HG03521 (cell line): ENCODE data around the gene ITGAE.
"Not testable (repeated sequence)": the region's sequence is repeated elsewhere in the genome, so short reads cannot be mapped to it uniquely, and the experiment has no call there.

Source experiments
- ATAC-seq: cut with Tn5 transposase; IDR thresholded peaks from one replicate; pipeline ENCODE4 v1.9.1; 2021; ENCODE audit warnings: mild to moderate bottlenecking, moderate library complexity; ENCODE audit not compliant: unreplicated experiment

ITGAE gene, protein sequence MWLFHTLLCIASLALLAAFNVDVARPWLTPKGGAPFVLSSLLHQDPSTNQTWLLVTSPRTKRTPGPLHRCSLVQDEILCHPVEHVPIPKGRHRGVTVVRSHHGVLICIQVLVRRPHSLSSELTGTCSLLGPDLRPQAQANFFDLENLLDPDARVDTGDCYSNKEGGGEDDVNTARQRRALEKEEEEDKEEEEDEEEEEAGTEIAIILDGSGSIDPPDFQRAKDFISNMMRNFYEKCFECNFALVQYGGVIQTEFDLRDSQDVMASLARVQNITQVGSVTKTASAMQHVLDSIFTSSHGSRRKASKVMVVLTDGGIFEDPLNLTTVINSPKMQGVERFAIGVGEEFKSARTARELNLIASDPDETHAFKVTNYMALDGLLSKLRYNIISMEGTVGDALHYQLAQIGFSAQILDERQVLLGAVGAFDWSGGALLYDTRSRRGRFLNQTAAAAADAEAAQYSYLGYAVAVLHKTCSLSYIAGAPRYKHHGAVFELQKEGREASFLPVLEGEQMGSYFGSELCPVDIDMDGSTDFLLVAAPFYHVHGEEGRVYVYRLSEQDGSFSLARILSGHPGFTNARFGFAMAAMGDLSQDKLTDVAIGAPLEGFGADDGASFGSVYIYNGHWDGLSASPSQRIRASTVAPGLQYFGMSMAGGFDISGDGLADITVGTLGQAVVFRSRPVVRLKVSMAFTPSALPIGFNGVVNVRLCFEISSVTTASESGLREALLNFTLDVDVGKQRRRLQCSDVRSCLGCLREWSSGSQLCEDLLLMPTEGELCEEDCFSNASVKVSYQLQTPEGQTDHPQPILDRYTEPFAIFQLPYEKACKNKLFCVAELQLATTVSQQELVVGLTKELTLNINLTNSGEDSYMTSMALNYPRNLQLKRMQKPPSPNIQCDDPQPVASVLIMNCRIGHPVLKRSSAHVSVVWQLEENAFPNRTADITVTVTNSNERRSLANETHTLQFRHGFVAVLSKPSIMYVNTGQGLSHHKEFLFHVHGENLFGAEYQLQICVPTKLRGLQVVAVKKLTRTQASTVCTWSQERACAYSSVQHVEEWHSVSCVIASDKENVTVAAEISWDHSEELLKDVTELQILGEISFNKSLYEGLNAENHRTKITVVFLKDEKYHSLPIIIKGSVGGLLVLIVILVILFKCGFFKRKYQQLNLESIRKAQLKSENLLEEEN

GRCh38 chr17:3800362-3801271, at the start of gene ITGAE:
Gene ITGAE, minus strand, starts transcription at chr17:3801188. Its CDS starts 44 bp downstream, at chr17:3801144.
- no peak for ATAC-seq

GRCh38 chr17:3848229-3848835, 47.3 kb upstream of the ITGAE start:
- ATAC-seq, result no peak

- ATAC-seq, result no peak
Observed at GRCh38 chr17:3847165-3847670, 46.2 kb upstream of the ITGAE start.

DNA sequence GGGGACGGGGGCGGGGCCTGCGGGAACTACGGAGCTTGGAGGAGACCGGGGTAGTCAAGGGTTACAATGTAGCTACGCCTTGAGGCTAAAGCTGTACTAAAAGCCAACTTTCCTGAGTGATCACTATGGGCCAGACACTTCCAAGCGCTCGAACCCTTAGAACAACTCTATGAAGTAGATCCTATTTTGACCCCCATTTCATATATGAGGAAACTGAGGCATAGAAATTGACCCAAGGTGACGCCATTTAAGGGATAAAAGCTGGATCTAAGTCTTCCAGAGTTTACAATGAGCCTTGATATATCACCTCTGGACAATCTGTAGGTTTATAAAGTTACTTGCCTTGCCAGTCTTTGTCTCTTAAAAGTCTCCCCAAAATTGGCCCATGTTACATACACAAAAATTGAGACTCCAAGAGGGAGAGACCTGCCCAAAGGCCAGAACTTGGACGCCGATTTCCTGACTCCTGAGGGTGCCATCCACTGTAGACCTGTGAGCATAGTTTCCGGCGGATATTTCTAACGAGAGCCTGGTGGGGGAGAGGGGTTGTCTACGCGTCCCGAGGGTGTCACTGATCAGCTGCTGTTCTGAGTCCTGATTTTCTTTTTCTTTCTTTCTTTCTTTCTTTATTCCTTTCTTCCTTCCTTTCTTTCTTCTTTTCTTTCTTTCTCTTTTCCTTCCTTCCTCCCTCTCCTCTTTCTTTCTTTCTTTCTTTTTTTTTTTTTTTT, 45.6 kb upstream of the ITGAE start:
- ATAC-seq, result no peak

GRCh38 chr17:3845621-3846436, 44.8 kb upstream of the ITGAE start, which contains the start of gene NCBP3:
Gene NCBP3, minus strand, starts transcription at chr17:3846246. Its CDS starts 23 bp downstream, at chr17:3846223.
- ATAC-seq, result peak; percentile 96

- ATAC-seq, result peak; percentile 18
Observed at GRCh38 chr17:3845291-3845620, 44.3 kb upstream of the ITGAE start.

GRCh38 chr17:3844556-3844955, 43.6 kb upstream of the ITGAE start:
- not testable (repeated sequence) for ATAC-seq

DNA sequence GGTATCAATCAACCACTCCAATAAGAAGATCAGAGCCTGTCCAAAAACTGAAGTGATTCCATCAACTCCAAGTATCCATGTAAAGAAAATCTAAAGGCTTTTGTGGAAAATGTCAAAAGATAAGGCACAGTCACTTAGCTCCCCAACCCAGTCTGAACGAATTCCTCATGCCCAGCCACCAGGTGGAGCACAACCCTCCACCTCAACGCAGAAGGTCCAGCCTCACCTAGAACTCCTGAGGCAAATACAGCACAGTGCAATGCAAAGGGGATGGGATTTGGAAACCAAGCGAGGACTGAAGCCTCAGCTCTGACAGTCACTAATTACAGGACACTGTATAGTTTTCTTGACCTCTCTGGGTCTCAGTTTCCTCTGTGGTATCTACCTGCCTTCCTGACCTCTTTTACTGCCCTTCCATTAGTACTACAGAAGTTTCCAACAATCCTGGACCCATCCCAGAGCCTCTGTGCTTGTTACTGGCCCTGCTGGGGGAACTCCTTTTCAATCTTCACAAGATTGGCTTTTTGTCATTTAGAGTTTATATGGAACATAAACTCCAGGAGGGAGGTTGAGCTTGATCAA, 43.0 kb upstream of the ITGAE start:
- ATAC-seq, result no peak

DNA sequence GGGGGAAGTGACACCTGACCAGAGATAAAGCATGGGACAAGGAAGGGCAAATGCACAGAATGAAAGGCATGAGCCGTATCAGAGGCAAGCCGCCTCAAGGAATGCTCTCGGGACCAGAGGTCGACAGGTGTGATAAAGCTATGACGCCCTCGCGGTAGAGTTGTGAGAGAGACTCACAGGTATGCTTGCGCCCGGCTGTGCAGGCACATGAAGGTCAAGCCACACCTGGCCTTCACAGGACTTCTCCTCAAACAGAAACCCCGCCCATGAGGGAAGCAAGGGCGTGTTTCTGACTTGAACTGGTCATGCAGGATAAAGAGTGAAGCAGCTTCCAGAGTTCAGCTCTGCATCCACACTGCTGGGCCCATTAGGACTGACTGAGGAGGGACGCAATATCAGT, 37.2 kb upstream of the ITGAE start:
- ATAC-seq, result no peak

DNA sequence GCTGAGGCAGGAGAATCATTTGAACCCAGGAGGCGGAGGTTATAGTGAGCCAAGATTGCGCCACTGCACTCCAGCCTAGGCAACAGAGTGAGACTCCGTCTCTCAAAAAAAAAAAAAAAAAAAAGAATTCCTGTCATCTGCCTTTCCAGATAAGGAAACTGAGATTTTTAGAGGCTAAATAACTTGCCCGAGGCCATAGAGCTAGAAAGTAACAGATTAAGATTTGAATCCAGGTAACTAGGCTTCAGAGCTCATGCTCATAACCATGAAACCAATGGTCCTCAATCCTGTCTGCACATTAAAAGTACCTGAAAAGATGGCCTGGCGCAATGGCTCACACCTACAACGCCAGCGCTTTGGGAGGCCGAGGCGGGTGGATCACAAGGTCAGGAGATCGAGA, 35.6 kb upstream of the ITGAE start:
- no peak for ATAC-seq

DNA sequence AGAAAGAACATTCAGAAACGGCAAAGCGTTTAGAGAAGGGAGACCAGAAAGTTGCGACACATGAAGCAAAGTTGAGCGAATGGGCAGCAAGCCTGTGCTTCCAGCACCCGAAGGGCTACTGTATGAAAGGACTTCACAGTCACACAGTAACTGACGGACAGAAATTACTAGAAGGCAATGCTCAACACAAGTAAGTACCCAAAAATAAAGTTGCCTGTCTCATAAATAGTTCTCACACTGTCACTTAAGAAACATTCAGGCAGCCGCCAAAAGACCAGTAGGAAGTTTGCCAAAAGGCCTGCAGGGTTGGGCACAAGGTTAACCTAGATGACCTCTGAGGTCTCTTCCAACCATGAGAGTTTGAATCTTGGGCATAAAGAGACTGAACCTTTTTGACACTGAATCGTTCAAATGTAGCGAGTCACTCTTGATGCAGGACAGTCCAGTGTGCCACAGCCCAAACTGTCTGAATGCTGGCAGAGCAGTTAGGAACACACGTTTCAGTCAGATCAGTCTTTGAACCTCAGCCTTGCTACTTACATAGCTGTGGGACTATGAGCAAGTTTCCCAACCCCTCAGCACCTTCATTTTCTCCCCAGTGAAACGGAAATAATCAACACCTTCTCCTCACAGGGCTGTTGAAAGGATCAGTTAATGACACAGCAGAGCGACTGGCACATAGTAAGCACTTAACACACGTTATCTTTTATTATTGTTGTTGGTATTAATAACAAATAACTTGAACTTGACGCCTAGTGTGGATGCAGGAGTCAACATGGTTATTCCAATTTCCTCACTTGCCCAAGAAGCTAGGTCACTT, 34.6 kb upstream of the ITGAE start:
- no peak for ATAC-seq

DNA sequence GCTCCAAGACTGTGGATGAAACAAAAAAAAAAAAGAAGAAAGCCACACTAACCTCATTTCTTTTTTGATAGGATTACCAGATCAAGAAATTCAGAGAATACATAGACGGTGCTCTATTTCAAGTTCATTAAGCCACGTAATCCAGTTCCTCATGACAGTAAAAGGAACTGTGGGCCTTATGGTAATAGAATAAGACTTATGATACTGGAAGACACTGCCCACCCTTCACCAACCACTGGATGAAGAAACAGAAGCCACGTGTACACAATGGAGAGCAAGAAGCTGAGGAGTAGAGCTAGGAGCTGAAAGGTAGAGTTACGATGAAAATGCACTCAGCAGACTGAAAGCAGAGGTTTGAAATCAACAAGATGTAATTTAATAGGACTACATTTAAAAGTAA, 33.8 kb upstream of the ITGAE start:
- no peak for ATAC-seq

DNA sequence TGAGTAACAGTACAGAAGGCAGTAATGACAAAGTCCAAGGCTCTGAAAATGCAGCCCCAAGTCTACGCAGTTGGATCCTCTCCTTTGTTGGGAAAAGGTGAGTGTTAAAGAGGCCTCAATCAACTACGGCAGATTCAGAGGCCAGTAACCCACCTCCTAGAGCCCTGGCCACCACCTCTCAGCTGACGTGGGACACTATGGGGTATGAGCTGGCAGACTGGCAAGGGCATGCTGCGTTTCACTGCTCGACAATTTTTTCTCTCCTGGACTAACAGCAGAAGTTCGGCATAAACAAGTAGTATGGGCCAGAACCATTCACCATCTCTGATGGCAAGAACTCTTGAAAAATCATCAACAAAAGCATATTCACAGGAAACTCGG, 27.9 kb upstream of the ITGAE start:
- no peak for ATAC-seq

GRCh38 chr17:3828151-3828851, 27.3 kb upstream of the ITGAE start:
- ATAC-seq, result no peak

GRCh38 chr17:3827124-3827773, 26.3 kb upstream of the ITGAE start:
- no peak for ATAC-seq

DNA sequence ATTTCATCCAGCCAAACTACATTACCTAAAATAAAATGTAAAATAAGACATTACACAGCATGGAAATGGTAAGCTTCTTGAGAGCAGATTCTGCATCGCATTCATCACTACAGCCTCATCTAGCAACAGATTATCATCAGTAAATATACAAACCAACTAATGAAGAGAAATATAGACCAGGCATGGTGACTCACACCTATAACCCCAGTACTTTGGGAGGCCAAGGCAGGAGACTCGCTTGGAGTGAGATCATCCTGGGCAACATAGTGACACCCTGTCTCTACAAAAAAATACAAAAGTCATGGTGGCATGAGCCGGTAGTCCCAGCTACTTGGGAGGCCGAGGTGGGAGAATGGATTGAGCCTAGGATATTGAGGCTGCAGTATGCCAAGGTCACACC, 25.2 kb upstream of the ITGAE start:
- no peak for ATAC-seq
